H9 (cell line): ENCODE measurements around the gene TBCEL. TPM values are rescaled to one million over a fixed set of nuclear protein-coding genes. Genes with fewer than 3 reads are reported as not detected.

Source experiments
- DNase-seq: peaks from one replicate; pipeline ENCODE4 v3.0.0-alpha.2; 2017
- H2AFZ ChIP-seq: one replicate; pipeline ENCODE4 v1.6.1; 2013; ENCODE audit warnings: mild to moderate bottlenecking, low read length, control low read depth, moderate library complexity
- H2AK5ac ChIP-seq: 2 replicates; pipeline ENCODE4 v1.6.1; 2013; ENCODE audit warnings: low read length, control low read depth, mixed read lengths; ENCODE audit not compliant: insufficient read length
- H2BK120ac ChIP-seq: one replicate; pipeline ENCODE4 v1.6.1; 2013; ENCODE audit warnings: low read depth, mild to moderate bottlenecking, low read length, control low read depth, inconsistent platforms; ENCODE audit not compliant: poor library complexity, severe bottlenecking
- H2BK12ac ChIP-seq: 2 replicates; pipeline ENCODE4 v1.6.1; 2013; ENCODE audit warnings: low read length, control low read depth, mixed read lengths, low read depth; ENCODE audit not compliant: insufficient read length
- H2BK15ac ChIP-seq: 2 replicates; pipeline ENCODE4 v1.6.1; 2013; ENCODE audit warnings: low read depth, low read length, control low read depth
- H2BK20ac ChIP-seq: one replicate; pipeline ENCODE4 v1.6.1; 2013; ENCODE audit warnings: low read depth, mild to moderate bottlenecking, low read length, control low read depth, inconsistent platforms; ENCODE audit not compliant: poor library complexity, severe bottlenecking
- H2BK5ac ChIP-seq: 2 replicates; pipeline ENCODE4 v1.6.1; 2013; ENCODE audit warnings: low read length, control low read depth, mixed read lengths; ENCODE audit not compliant: insufficient read length
- H3K14ac ChIP-seq: 2 replicates; pipeline ENCODE4 v1.6.1; 2013; ENCODE audit warnings: low read length, control low read depth; ENCODE audit not compliant: insufficient read depth
- H3K18ac ChIP-seq: 2 replicates; pipeline ENCODE4 v1.6.1; 2013; ENCODE audit warnings: low read depth, mild to moderate bottlenecking, mixed read lengths, low read length, control low read depth; ENCODE audit not compliant: insufficient read length
- H3K23ac ChIP-seq: 2 replicates; pipeline ENCODE4 v1.6.1; 2013; ENCODE audit warnings: low read length, control low read depth, mixed read lengths, low read depth; ENCODE audit not compliant: insufficient read length
- H3K23me2 ChIP-seq: 2 replicates; pipeline ENCODE4 v1.6.1; 2013; ENCODE audit warnings: low read depth, mild to moderate bottlenecking, mixed read lengths, low read length, control low read depth; ENCODE audit not compliant: insufficient read length, poor library complexity, severe bottlenecking
- H3K27ac ChIP-seq: 2 replicates; pipeline ENCODE4 v1.5.1; 2013; ENCODE audit warnings: low read length, control low read depth, mixed read lengths, low read depth; ENCODE audit not compliant: insufficient read length
- H3K27me3 ChIP-seq: 2 replicates; pipeline ENCODE4 v1.6.1; 2013; ENCODE audit warnings: low read length, control low read depth, inconsistent platforms; ENCODE audit not compliant: insufficient read depth
- H3K4ac ChIP-seq: 2 replicates; pipeline ENCODE4 v1.6.1; 2013; ENCODE audit warnings: low read depth, mild to moderate bottlenecking, control low read depth, inconsistent platforms, low read length, moderate library complexity
- H3K4me1 ChIP-seq: 2 replicates; pipeline ENCODE4 v1.6.1; 2013; ENCODE audit warnings: low read length, control low read depth, inconsistent platforms; ENCODE audit not compliant: insufficient read depth
- H3K4me2 ChIP-seq: 2 replicates; pipeline ENCODE4 v1.6.1; 2013; ENCODE audit warnings: low read length, control low read depth, mixed read lengths; ENCODE audit not compliant: insufficient read length, insufficient read depth
- H3K56ac ChIP-seq: 2 replicates; pipeline ENCODE4 v1.6.1; 2013; ENCODE audit warnings: low read depth, mild to moderate bottlenecking, mixed read lengths, low read length, control low read depth; ENCODE audit not compliant: insufficient read length
- H3K79me1 ChIP-seq: 2 replicates; pipeline ENCODE4 v1.6.1; 2013; ENCODE audit warnings: low read depth, mild to moderate bottlenecking, moderate library complexity, low read length, control low read depth, inconsistent platforms; ENCODE audit not compliant: insufficient read depth, poor library complexity, severe bottlenecking
- H3K79me2 ChIP-seq: 2 replicates; pipeline ENCODE4 v1.6.1; 2013; ENCODE audit warnings: low read length, control low read depth, inconsistent platforms; ENCODE audit not compliant: insufficient read depth
- H3K9ac ChIP-seq: 2 replicates; pipeline ENCODE4 v1.6.1; 2013; ENCODE audit warnings: low read length, control low read depth, mixed read lengths; ENCODE audit not compliant: insufficient read length; ENCODE audit errors: extremely low read depth
- H3K9me3 ChIP-seq: one replicate; pipeline ENCODE4 v1.6.1; 2013; ENCODE audit warnings: low read depth, low read length, inconsistent platforms; ENCODE audit not compliant: control insufficient read depth
- H3T11ph ChIP-seq: one replicate; pipeline ENCODE4 v1.6.1; 2013; ENCODE audit warnings: mild to moderate bottlenecking, low read length, control low read depth, inconsistent platforms
- H4K20me1 ChIP-seq: one replicate; pipeline ENCODE4 v1.6.1; 2013; ENCODE audit not compliant: control insufficient read depth, insufficient read length, insufficient read depth
- H4K5ac ChIP-seq: 2 replicates; pipeline ENCODE4 v1.6.1; 2013; ENCODE audit warnings: low read depth, mild to moderate bottlenecking, mixed read lengths, low read length, control low read depth; ENCODE audit not compliant: insufficient read length
- H4K8ac ChIP-seq: replicated peaks from 2 replicates; pipeline ENCODE4 v1.6.1; 2013; ENCODE audit warnings: low read length, control low read depth, mixed read lengths, low read depth; ENCODE audit not compliant: insufficient read length
- H4K91ac ChIP-seq: 2 replicates; pipeline ENCODE4 v1.6.1; 2013; ENCODE audit warnings: low read depth, mild to moderate bottlenecking, moderate library complexity, mixed read lengths, low read length, control low read depth; ENCODE audit not compliant: insufficient read length
- H3K27ac Mint-ChIP-seq, 3 experiments: 2 replicates in 2 of 3; 3 replicates in 1 of 3; pipeline ENCODE4 v1.8.0; 2020 to 2021; ENCODE audit warnings: mixed read lengths in 3 of 3, mild to moderate bottlenecking in 1 of 3, moderate library complexity in 1 of 3
- H3K27me3 Mint-ChIP-seq: 2 replicates; pipeline ENCODE4 v1.8.0; 2021; ENCODE audit warnings: low read depth, mild to moderate bottlenecking, moderate library complexity, mixed read lengths
- H3K36me3 Mint-ChIP-seq, 3 experiments: 2 replicates in 2 of 3; 3 replicates in 1 of 3; pipeline ENCODE4 v1.8.0; 2020 to 2021; ENCODE audit warnings: low read depth in 3 of 3, mixed read lengths in 3 of 3; ENCODE audit not compliant: insufficient read depth in 1 of 3
- H3K4me1 Mint-ChIP-seq, 2 experiments: 2 replicates each; pipeline ENCODE4 v1.8.0; 2020; ENCODE audit warnings: mixed read lengths in 2 of 2
- H3K4me3 Mint-ChIP-seq, 2 experiments: 2 replicates in 1 of 2; 3 replicates in 1 of 2; pipeline ENCODE4 v1.8.0; 2020 to 2021; ENCODE audit warnings: mild to moderate bottlenecking in 2 of 2, mixed read lengths in 2 of 2, moderate library complexity in 1 of 2
- H3K9me3 Mint-ChIP-seq, 2 experiments: 2 replicates in 1 of 2; 3 replicates in 1 of 2; pipeline ENCODE4 v1.8.0; 2020; ENCODE audit warnings: mild to moderate bottlenecking in 2 of 2, mixed read lengths in 2 of 2, moderate library complexity in 1 of 2
- WGBS: extraction: QIAGEN DNeasy Blood & Tissue Kit; methylation state at CpG from one replicate; pipeline ENCODE4 v1.1.7; 2013; ENCODE audit warnings: missing lambda C conversion rate, low lambda C conversion rate, mixed read lengths; ENCODE audit not compliant: insufficient read length; ENCODE audit errors: extremely low coverage; 5-methylcytosine and 5-hydroxymethylcytosine counted together
- total RNA-seq: library from RNA; stranded (reverse); gene quantifications from 2 replicates; pipeline ENCODE4 v1.2.1, GENCODE V29; 2021
- TF ChIP-seq, protein P1 (sequence below): fragments of 200-600 bp; sonication (generic); conservative IDR thresholded peaks from 3 replicates; pipeline ENCODE4 v1.8.0; 2021; ENCODE audit warnings: antibody characterized with exemption, mild to moderate bottlenecking

The TBCEL gene
- total RNA-seq, 1 experiment from 2014 or later = 17.3 TPM

DNA sequence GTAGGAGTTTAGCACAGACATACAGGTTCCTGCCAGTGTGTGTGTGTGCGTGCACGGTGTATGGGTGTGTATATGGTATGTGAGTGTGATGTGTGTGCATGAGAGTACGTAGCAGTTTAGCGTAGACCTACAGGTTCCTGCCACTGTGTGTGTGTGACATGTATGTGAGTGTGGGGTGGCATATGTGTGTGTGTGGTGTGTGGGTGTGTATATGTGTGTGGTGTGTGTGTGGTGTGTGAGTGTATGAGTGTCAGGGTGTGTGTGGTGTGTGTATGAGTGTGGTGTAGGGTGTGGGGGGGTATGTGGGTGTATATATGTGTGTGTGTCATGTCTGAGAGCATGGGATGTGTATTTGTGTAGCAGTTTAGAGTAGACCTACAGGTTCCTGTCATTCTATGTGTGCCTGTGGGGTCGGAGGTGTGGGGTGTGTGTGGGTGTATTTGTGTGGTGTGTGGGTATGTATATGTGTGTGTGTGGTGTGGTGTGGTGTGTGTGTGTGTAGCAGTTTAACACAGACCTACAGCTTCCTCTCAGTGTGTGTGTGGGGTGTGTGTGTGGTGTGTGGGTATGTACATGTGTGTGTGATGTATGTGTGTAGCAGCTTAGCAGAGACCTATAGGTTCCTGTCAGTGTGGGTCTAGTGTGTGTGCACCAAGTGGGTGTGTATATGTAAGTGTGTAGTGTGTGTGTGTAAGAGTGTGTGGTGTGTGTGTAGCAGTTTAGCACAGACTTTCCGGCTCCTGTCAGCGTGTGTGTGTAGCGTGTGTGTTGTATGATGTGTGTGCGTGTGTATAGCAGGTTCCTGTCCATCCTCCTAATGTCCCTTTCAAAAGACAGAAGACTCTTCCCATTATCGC is 31.8 kb upstream of the TBCEL start:
- Histone ChIP-seq H3K79me1 (no peaks in the 10 kb centered on the region), H3T11ph (no peak overlapping the region), H3K27ac (no peak overlapping the region), H3K4me1 (peaks cover 14% of the 10 kb centered on the region), H3K56ac (no peak overlapping the region), H4K20me1 (no peaks in the 10 kb centered on the region), H2BK5ac (no peak overlapping the region), H3K14ac (no peak overlapping the region), H3K23me2 (no peaks in the 10 kb centered on the region), H2BK120ac (no peak overlapping the region), H4K8ac (no peak overlapping the region), H4K91ac (no peak overlapping the region), H3K4ac (no peak overlapping the region), H3K27me3 (no peaks in the 10 kb centered on the region), H4K5ac (no peak overlapping the region), H3K9ac (no peak overlapping the region), H2BK15ac (no peak overlapping the region), H3K23ac (peak overlapping the region; percentile 8), H2AK5ac (no peak overlapping the region), H2AFZ (no peak overlapping the region), H2BK12ac (no peak overlapping the region), H3K4me2 (no peak overlapping the region), H2BK20ac (no peak overlapping the region), H3K9me3 (no peaks in the 10 kb centered on the region), H3K79me2 (no peaks in the 10 kb centered on the region), H3K18ac (no peak overlapping the region)
- WGBS = no CpG with 5 or more reads among the region's 10 CpGs
- Mint-ChIP-seq H3K27ac (no peak overlapping the region), H3K36me3 (no peaks in the 10 kb centered on the region), H3K4me3 (no peak overlapping the region), H3K4me1 (peaks cover 31 to 33% of the 10 kb centered on the region in 2 experiments), H3K27me3 (no peaks in the 10 kb centered on the region; the same call in none of the 2 replicates), H3K9me3 (no peaks in the 10 kb centered on the region)
- TF ChIP-seq, protein P1, sequence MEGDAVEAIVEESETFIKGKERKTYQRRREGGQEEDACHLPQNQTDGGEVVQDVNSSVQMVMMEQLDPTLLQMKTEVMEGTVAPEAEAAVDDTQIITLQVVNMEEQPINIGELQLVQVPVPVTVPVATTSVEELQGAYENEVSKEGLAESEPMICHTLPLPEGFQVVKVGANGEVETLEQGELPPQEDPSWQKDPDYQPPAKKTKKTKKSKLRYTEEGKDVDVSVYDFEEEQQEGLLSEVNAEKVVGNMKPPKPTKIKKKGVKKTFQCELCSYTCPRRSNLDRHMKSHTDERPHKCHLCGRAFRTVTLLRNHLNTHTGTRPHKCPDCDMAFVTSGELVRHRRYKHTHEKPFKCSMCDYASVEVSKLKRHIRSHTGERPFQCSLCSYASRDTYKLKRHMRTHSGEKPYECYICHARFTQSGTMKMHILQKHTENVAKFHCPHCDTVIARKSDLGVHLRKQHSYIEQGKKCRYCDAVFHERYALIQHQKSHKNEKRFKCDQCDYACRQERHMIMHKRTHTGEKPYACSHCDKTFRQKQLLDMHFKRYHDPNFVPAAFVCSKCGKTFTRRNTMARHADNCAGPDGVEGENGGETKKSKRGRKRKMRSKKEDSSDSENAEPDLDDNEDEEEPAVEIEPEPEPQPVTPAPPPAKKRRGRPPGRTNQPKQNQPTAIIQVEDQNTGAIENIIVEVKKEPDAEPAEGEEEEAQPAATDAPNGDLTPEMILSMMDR = no peak
- no peak for DNase-seq
